ENCODE results near the gene PSME3IP1.

Gene PSME3IP1

GRCh38 chr16:57184887-57185445, 873 bp downstream of the PSME3IP1 start:
- Histone ChIP-seq H3K36me3 (ENCODE audit: control insufficient read depth in 2 of 2, insufficient read depth in 1 of 2, low read length in 2 of 2) (no peaks in the 10 kb centered on the region; a peak in 1 of 3 replicates), H3K4me3 (ENCODE audit: low read depth, low read length) (peak overlapping the region; percentile 85), H3K4me1 (ENCODE audit: control insufficient read depth, insufficient read depth, low read length) (no peaks in the 10 kb centered on the region; the same call in 1 of the 2 replicates), H3K9me3 (ENCODE audit: control insufficient read depth, insufficient read depth, low read depth, low read length) (no peaks in the 10 kb centered on the region), H3K27ac (ENCODE audit: extremely low read depth, low read depth, low read length) (peak overlapping the region; percentile 77; the same call in 1 of the 2 replicates)
- peak; percentile 51; the same call in 1 of the 2 replicates for TF ChIP-seq ZNF76 (tag by site-specific recombination; IDR thresholded peaks at IDR 0.05; ENCODE audit: borderline replicate concordance, low read depth)
- no peak for TF ChIP-seq ZFP37 (tag by site-specific recombination; IDR thresholded peaks at IDR 0.05)
- ChIA-PET POLR2A (interaction anchor here (0.8 to 1.4 kb wide), 5 partner anchors 11 to 262 kb away, joined by 3 to 7 read pairs (median 4); partner anchors contain the start of genes CIAPIN1 and COQ9), CTCF (interaction anchor here (0.8 to 1.8 kb wide), 3 partner anchors 8 to 92 kb away, joined by 3 to 6 read pairs (median 4); partner anchors contain the start of gene CPNE2)

- POLR2A ChIA-PET, result no interaction called here
These were observed 1.7 kb downstream of the PSME3IP1 start for GRCh38 chr16:57184113-57184512.

GRCh38 chr16:57179215-57179828, 6.5 kb downstream of the PSME3IP1 start:
- no peak overlapping the region for H3K4me3 ChIP-seq (ENCODE audit: low read depth, low read length)
- H3K27ac ChIP-seq (ENCODE audit: extremely low read depth, low read depth, low read length), result no peak overlapping the region
- peaks cover 0 to 4% of the 10 kb centered on the region in 2 experiments; a peak in 2 of 3 replicates for H3K36me3 ChIP-seq (ENCODE audit: control insufficient read depth in 2 of 2, insufficient read depth in 1 of 2, low read length in 2 of 2)
- ChIA-PET CTCF (interaction anchor here (0.6 to 1.3 kb wide), 3 partner anchors 10 to 92 kb away, joined by 3 to 5 read pairs (median 3); no protein-coding TSS in a partner anchor), POLR2A (no interaction called here)
- peaks cover 13% of the 10 kb centered on the region for H3K4me1 ChIP-seq (ENCODE audit: control insufficient read depth, insufficient read depth, low read length)
- TF ChIP-seq ZNF335 (tag by site-specific recombination; conservative IDR thresholded peaks at IDR 0.05) (peak; percentile 36), ZNF629 (tag by site-specific recombination; IDR thresholded peaks at IDR 0.05) (peak; percentile 21; the same call in 1 of the 2 replicates), ZNF571 (tag by site-specific recombination; IDR thresholded peaks at IDR 0.05) (no peak), ZNF830 (tag by site-specific recombination; IDR thresholded peaks at IDR 0.05; ENCODE audit: low read depth) (no peak)
- no peaks in the 10 kb centered on the region for H3K9me3 ChIP-seq (ENCODE audit: control insufficient read depth, insufficient read depth, low read depth, low read length)

More at GRCh38 chr16:57184113-57184512, 1.7 kb downstream of the PSME3IP1 start:
- TF ChIP-seq ZNF529 (tag by site-specific recombination; IDR thresholded peaks at IDR 0.05; ENCODE audit: insufficient replicate concordance) (no peak), ZNF558 (tag by site-specific recombination; IDR thresholded peaks at IDR 0.05) (peak; percentile 100)
- Histone ChIP-seq H3K36me3 (ENCODE audit: control insufficient read depth in 2 of 2, insufficient read depth in 1 of 2, low read length in 2 of 2) (no peaks in the 10 kb centered on the region; a peak in 1 of 3 replicates), H3K4me1 (ENCODE audit: control insufficient read depth, insufficient read depth, low read length) (peaks cover 8% of the 10 kb centered on the region), H3K27ac (ENCODE audit: extremely low read depth, low read depth, low read length) (no peak overlapping the region), H3K4me3 (ENCODE audit: low read depth, low read length) (no peak overlapping the region), H3K9me3 (ENCODE audit: control insufficient read depth, insufficient read depth, low read depth, low read length) (no peaks in the 10 kb centered on the region)
- CTCF ChIA-PET, result interaction anchor here (0.8 to 1.4 kb wide), 2 partner anchors 9 to 67 kb away, joined by 3 to 4 read pairs; no protein-coding TSS in a partner anchor

GRCh38 chr16:57178793-57179212, 7.0 kb downstream of the PSME3IP1 start:
- Histone ChIP-seq H3K27ac (ENCODE audit: extremely low read depth, low read depth, low read length) (no peak overlapping the region), H3K9me3 (ENCODE audit: control insufficient read depth, insufficient read depth, low read depth, low read length) (no peaks in the 10 kb centered on the region), H3K36me3 (ENCODE audit: control insufficient read depth in 2 of 2, insufficient read depth in 1 of 2, low read length in 2 of 2) (peaks cover 0 to 4% of the 10 kb centered on the region in 2 experiments; a peak in 2 of 3 replicates), H3K4me3 (ENCODE audit: low read depth, low read length) (no peak overlapping the region), H3K4me1 (ENCODE audit: control insufficient read depth, insufficient read depth, low read length) (peaks cover 13% of the 10 kb centered on the region)
- POLR2A ChIA-PET, result no interaction called here
- CTCF ChIA-PET, result no interaction called here
- no peak for TF ChIP-seq ZNF366 (tag by site-specific recombination; conservative IDR thresholded peaks at IDR 0.05)
- TF ChIP-seq ZNF23 (tag by site-specific recombination; IDR thresholded peaks at IDR 0.05; ENCODE audit: borderline replicate concordance), result no peak
- no peak for TF ChIP-seq ZNF112 (tag by site-specific recombination; IDR thresholded peaks at IDR 0.05)
- no peak for TF ChIP-seq SP7 (tag by site-specific recombination; IDR thresholded peaks at IDR 0.05)
- TF ChIP-seq BCL11A (tag by site-specific recombination; IDR thresholded peaks at IDR 0.05; ENCODE audit: low read depth), result no peak
- no peak for TF ChIP-seq GLIS1 (tag by site-specific recombination; IDR thresholded peaks at IDR 0.05)
- no peak for TF ChIP-seq ZNF211 (tag by site-specific recombination; IDR thresholded peaks at IDR 0.05; ENCODE audit: low read depth)
- TF ChIP-seq ZBTB17 (tag by site-specific recombination; IDR thresholded peaks at IDR 0.05), result no peak
- no peak for TF ChIP-seq GLI2 (tag by site-specific recombination; IDR thresholded peaks at IDR 0.05; ENCODE audit: borderline replicate concordance, low read depth)
- no peak for TF ChIP-seq ZSCAN30 (tag by site-specific recombination; IDR thresholded peaks at IDR 0.05)

All from HEK293 (cell line).